ENCODE data around the gene ADK. TPM values are rescaled to one million over a fixed set of nuclear protein-coding genes. Genes with fewer than 3 reads are reported as not detected.

ADK gene
- total RNA-seq, 6 experiments from 2014 or later, result 54.2 to 92.5 (median 63.5) TPM

DNA sequence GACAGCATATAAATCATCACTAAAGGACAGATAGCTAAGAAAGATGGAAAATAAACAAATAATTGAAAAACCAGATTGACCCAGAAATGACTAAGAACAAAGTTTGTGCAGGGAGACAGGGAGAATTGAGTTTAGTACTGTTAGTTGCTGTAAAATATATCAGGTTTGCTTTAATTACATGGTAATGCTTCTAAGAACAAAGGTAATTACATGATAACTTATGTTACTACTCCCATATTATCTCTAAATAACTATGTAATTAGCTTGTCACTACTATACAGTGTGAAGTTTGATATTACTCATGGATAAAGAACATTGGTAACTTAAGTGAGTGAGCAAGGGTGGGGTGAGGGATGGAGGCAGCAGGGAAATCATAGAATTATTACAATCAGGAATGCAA lies 540.1 kb downstream of the ADK start:
- no peak for TF ChIP-seq POLR2A (IDR thresholded peaks at IDR 0.05)
- TF ChIP-seq, protein P1, sequence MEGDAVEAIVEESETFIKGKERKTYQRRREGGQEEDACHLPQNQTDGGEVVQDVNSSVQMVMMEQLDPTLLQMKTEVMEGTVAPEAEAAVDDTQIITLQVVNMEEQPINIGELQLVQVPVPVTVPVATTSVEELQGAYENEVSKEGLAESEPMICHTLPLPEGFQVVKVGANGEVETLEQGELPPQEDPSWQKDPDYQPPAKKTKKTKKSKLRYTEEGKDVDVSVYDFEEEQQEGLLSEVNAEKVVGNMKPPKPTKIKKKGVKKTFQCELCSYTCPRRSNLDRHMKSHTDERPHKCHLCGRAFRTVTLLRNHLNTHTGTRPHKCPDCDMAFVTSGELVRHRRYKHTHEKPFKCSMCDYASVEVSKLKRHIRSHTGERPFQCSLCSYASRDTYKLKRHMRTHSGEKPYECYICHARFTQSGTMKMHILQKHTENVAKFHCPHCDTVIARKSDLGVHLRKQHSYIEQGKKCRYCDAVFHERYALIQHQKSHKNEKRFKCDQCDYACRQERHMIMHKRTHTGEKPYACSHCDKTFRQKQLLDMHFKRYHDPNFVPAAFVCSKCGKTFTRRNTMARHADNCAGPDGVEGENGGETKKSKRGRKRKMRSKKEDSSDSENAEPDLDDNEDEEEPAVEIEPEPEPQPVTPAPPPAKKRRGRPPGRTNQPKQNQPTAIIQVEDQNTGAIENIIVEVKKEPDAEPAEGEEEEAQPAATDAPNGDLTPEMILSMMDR (IDR thresholded peaks at IDR 0.05), result no peak
- Histone ChIP-seq H3K4me1 (peaks cover 0 to 6% (median 0%) of the 10 kb centered on the region in 4 donors), H3K36me3 (no peaks in the 10 kb centered on the region), H3K9me3 (no peaks in the 10 kb centered on the region), H3K27ac (no peak overlapping the region), H3K27me3 (no peaks in the 10 kb centered on the region), H3K4me3 (no peak overlapping the region)
- ATAC-seq (no peak), DNase-seq (no peak)
- intact Hi-C loops (cut with DNase I), result no loop called here

DNA sequence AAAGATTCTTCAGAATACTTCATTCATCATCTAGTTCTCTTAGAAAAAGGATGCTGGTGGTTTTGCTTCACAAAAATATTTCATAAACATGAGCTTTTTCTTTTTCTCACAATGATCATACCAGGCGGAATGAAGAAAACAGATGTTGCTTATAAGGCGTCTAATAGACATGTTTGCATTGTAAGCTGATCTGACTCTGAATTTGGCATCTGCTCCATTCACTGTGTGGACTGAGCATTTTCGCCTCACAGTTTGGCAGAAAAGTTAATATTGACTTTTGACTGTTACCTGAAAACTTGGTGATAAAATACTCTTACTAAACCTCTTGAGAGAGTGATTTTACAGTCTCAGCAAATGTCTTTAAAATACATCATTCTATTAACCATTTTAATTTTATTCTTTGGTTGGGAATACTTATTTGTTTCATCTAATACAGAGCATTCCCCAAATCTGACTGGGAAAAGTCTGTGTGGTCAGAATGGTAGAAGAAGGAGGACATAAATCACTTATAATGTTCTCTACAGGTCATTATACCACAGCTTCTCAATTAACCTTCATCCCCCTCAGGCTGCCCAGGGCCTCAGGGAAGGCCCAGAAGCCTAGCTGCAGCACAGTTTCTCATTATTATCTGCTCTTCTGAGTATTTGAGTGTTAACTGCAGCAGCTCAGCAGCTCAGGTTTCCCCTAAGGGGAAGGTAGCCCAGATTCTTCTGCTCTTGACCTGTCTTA lies 553.8 kb downstream of the ADK start:
- TF ChIP-seq, protein P1 (IDR thresholded peaks at IDR 0.05), result no peak
- no peak for TF ChIP-seq POLR2A (IDR thresholded peaks at IDR 0.05)
- DNase-seq, result no peak
- ATAC-seq, result peak; percentile 84 to 91 (median 88)
- Histone ChIP-seq H3K36me3 (peaks cover 0 to 8% (median 0%) of the 10 kb centered on the region in 4 donors), H3K9me3 (no peaks in the 10 kb centered on the region), H3K4me3 (no peak overlapping the region), H3K27ac (no peak overlapping the region), H3K4me1 (peaks cover 0 to 11% (median 4%) of the 10 kb centered on the region in 4 donors), H3K27me3 (no peaks in the 10 kb centered on the region)
- WGBS (ENCODE audit: insufficient coverage, low coverage, low lambda C conversion rate, missing lambda C conversion rate), result 42% methylated on average over 3 of the region's 3 CpGs
- intact Hi-C loops (cut with DNase I), result no loop called here

DNA sequence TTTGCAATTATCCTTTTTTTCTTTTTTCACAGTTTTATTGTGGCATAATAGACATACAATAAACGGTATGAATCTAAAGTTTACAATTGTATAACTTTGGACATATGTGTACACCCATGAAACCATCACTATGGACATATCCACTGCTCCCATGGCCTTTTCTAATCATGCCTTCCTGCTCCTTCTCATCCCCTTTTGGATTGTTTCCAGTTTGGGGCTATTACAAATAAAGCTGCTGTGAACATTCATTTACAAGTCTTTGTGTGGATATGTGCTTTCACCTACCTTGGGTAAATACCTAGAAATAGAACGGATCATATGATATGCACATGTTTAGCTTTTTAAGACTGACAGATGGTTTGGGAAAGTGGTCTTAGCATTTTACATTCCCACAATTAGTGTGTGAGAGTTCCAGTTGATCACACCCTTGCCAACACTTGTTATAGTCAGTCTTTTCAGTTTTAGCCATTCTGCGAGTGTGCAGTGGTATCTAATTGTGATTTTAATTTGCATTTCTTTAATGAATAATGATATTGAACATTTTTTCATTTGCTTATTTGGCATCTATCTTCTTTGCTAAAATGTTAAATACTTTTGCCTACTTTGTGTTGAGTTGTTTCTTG lies 554.4 kb downstream of the ADK start:
- intact Hi-C loops (cut with DNase I), result no loop called here
- DNase-seq, result no peak
- TF ChIP-seq, protein P1 (IDR thresholded peaks at IDR 0.05), result no peak
- no peak for TF ChIP-seq POLR2A (IDR thresholded peaks at IDR 0.05)

DNA sequence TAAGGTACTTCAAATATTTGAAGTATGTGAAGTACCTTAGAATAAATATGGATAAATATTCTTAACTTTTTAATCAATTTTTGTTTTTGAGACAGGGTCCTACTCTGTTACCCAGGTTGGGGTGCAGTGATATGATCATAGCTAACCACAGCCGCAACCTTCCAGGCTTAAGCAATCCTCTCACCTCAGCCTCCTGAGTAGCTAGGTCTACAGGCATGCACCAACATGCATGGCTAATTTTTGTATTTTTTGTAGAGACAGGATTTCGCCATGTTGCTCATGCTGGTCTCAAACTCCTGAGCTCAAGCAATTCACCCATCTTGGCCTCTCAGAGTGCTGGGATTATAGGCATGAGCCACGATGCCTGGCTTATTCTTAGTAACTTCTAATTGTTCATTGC lies 555.9 kb downstream of the ADK start:
- H3K27me3 ChIP-seq, result no peaks in the 10 kb centered on the region
- 100% methylated on average over 3 of the region's 3 CpGs for WGBS (ENCODE audit: insufficient coverage, low coverage, low lambda C conversion rate, missing lambda C conversion rate)
- no peak for TF ChIP-seq POLR2A (IDR thresholded peaks at IDR 0.05)
- TF ChIP-seq, protein P1 (IDR thresholded peaks at IDR 0.05), result no peak

More for the DNA sequence above, 554.4 kb downstream of the ADK start:
- no peak for ATAC-seq
- no peak overlapping the region for H3K4me3 ChIP-seq
- no peaks in the 10 kb centered on the region for H3K9me3 ChIP-seq
- H3K4me1 ChIP-seq, result peaks cover 0 to 11% (median 4%) of the 10 kb centered on the region in 4 donors
- H3K36me3 ChIP-seq, result peaks cover 0 to 8% (median 0%) of the 10 kb centered on the region in 4 donors
- 96% methylated on average over 3 of the region's 3 CpGs for WGBS (ENCODE audit: insufficient coverage, low coverage, low lambda C conversion rate, missing lambda C conversion rate)
- H3K27ac ChIP-seq, result no peak overlapping the region
- no peaks in the 10 kb centered on the region for H3K27me3 ChIP-seq

More for the DNA sequence above, 555.9 kb downstream of the ADK start:
- Histone ChIP-seq H3K9me3 (no peaks in the 10 kb centered on the region), H3K4me3 (no peak overlapping the region), H3K36me3 (peaks cover 0 to 8% (median 0%) of the 10 kb centered on the region in 4 donors), H3K4me1 (peaks cover 0 to 11% (median 4%) of the 10 kb centered on the region in 4 donors), H3K27ac (no peak overlapping the region)
- DNase-seq (no peak), ATAC-seq (no peak)
- intact Hi-C loops (cut with DNase I), result no loop called here

All from right lobe of liver (tissue), 6 donors.